ENCODE measurements around the gene RAB11FIP4. TPM values are rescaled to one million over a fixed set of nuclear protein-coding genes. Genes with fewer than 3 reads are reported as not detected.

RAB11FIP4 gene
- total RNA-seq, 1 experiment from 2014 or later = 2.0 TPM

DNA sequence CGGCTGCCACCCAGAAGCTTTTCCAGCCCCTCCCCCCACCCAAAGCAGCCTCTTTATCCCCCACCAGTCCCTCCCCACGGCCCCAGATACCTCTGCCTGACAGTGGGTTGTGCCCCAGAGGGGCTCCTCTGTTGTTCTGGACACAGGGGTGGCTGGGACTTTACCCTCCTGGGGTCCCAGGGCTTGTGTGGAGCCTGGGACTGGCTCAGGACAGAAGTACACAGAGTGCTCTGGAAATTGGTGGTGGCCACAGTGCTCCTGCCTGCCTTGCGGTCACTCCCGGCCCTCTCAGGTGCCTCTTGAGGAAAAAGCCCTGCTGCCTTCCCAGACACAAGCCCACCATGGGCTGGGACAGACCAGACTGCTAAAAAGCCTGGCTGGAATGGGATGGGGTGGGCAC is 68.2 kb downstream of the RAB11FIP4 start:
- DNase-seq (ENCODE audit: low read depth) = no peak

DNA sequence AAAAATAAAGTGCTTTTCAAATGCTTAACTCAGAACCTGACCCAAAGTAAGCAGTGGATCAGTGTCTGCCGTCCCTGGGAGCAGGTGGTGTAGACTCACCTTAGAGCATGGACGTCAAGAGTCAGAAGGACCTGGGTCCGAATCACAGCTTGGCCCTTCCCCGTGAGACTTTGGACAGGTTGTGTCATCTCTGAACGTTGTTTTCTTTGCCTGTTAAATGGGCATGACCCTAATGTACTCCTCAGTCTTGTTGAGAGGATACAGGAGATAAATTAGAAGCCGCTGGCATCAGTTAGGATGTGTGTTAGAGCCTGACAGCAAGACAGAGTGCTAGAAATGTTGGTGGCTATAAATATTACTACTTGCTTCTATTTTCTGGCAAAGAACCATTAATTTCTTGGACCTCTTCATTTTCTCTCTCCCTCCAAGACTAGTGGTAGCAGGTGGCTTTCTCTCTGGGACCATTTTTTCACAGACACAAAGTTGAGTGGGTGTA is 68.8 kb downstream of the RAB11FIP4 start:
- DNase-seq (ENCODE audit: low read depth) = no peak

DNA sequence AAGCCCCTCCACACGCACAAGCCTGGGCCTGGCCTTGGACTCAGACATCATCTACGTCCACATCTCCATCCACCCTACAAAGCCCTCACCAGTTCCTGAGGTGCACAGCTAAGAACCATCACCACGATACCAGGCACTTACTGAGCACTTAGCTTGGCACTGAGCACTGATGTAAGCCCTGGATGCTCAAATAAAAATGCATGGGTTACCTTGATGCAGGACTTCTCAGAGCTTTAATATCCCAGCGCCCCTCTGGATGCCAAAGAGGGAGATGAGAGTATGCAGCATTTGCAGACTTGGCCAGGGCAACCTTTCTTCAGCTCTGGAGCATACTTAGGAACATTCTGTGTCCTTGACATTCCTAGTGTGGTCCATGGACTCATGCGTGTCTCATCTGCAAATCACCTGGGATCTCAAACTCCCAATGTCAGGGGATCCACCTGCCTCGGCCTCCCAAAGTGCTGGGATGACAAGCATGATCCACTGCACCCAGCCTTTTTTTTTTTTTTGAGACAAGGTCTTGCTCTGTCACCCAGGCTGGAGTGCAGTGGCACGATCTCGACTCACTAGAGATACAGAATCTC is 69.8 kb downstream of the RAB11FIP4 start:
- DNase-seq (ENCODE audit: low read depth) = no peak

DNA sequence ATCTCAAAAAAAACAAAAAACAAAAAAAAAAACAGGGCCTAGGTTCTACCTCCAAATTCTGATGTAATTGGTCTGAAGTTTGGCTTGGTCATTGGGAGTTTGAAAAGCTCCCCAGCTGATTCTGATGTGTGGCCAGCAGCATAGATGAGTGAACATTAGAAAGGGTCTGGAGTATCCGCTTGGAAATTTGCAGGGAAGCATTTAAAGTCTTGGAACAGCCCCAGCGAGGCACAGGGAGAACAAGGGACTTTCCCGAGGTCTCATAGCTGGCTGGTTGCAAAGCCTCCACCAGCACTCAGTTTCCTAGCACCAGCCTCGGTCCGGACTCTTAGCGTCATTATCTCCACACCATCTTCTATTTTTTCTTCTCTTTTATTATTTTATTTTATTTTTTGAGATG is 70.8 kb downstream of the RAB11FIP4 start:
- DNase-seq (ENCODE audit: low read depth) = no peak

DNA sequence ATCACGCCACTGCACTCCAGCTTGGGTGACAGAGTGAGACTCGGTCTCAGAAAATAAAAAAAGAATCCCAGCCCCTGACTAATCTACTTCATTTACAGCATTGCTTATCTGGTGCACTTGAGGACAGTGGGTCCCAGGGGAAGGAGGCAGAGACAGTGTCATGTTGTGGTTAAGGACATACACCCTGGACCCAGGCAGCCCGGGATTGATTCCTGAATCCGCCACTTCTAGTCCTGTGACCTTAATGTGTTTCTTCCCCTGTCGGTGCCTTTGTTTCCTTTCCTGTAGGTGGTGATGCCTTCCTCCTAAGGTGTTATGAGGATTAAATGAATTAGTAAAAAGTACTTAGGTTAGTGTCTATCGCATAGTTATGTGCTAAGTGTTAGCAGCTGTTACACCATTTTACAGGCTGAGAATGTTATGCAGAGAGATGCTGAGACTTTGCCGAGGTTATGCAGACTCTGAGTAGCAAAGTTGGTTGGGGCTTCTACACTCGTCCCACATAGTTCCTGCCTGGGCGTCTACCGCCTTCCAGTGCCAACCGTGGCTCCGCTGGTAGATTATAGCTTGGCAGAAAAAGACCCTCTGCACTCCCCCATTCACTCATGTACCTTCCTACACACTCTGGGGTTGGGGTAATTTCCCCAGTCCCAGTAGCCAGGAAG is 74.8 kb downstream of the RAB11FIP4 start:
- DNase-seq (ENCODE audit: low read depth) = no peak

DNA sequence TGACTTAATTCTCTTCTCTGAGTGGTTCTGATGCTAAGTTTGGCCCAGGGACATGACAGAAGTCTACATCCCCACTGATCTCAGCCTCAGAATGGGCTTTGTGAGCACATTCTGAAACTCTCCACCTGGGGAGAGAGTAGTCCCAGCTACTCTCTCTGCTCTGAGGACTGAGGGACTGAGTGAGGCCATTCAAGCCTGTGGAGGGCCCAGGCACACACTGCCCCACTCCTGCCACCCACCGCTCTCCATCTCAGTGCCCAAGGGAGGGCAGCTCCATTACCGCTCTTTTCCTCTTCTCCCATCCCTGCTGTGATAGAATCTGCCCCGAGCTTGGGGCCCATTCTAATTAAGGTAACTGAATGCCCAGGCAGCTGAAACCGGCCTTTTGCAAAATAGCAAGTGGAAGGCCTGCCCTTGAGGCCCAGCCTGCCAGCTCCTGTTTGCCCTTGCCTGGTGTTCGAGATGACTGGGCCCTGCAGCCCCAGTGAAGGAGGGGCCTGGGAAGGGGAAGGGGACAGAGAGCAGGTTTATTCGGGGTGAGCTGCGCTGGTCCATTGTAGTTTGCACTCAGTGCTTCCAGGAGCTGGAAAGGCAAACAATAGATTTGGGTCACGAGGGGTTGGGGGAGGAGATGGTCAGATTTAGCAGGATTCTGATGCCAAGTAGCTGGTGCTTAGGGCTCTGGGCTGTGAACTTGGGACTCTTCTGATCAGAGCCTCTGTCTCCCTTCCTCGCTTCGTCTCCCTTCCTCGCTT is 76.2 kb downstream of the RAB11FIP4 start:
- no peak for DNase-seq (ENCODE audit: low read depth)

DNA sequence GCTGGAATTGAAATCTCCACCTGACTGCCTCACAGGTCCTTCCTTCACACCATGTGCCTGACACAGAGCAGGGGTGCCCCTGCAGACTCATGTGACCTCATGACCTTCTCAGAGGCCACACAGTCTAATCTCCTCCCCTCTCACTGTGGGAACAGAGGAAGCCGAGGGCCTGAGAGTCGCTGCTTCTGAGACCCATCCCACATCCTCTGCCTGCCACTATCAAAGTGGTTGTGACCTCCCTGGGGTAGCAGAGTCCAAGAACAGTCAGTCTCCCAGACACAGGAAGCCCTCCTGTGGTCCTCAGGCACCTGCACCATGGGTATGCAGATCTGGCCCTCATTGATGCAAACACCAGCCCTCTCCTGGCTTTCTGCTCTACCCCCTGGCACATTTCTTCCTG is 78.5 kb downstream of the RAB11FIP4 start:
- DNase-seq (ENCODE audit: low read depth) = no peak

DNA sequence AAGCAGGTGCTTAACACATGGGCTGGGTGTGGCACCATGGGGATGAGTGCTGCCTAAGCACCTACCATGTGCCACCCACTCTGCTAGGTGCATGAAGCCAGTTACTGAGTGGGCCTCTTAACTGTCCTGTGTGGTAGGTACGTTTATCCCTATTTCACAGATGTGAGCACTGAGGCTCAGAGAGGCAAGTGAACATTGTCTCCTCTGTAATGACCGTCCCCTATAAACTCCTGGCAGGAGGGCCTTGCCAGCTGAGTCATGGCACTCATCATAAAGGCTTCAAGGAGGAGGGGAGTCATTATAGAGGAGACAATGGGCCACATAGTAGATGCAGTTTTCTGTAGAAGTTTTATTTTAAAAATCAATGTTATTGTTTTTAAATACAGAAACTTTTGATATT is 79.1 kb downstream of the RAB11FIP4 start:
- DNase-seq (ENCODE audit: low read depth) = peak; percentile 29

DNA sequence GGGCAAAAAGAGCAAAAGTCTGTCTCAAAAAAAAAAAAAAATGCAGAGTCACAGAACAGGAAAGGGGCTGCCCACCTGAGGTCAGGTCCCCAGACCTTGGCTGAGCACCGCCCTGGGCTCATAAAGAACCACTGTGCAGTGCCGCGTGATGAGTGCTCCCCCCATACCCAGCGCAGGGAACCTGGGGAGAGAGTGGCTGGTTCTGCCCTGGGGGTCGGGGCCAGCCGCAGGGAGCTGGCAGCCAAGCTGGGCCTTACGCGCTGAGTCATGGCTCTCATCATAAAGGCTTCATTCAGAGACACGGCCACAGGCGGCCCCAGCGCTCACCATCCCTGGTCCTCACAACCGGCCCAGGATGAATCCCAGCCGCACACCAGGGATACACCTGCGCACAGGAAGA is 80.7 kb downstream of the RAB11FIP4 start:
- no peak for DNase-seq (ENCODE audit: low read depth)

DNA sequence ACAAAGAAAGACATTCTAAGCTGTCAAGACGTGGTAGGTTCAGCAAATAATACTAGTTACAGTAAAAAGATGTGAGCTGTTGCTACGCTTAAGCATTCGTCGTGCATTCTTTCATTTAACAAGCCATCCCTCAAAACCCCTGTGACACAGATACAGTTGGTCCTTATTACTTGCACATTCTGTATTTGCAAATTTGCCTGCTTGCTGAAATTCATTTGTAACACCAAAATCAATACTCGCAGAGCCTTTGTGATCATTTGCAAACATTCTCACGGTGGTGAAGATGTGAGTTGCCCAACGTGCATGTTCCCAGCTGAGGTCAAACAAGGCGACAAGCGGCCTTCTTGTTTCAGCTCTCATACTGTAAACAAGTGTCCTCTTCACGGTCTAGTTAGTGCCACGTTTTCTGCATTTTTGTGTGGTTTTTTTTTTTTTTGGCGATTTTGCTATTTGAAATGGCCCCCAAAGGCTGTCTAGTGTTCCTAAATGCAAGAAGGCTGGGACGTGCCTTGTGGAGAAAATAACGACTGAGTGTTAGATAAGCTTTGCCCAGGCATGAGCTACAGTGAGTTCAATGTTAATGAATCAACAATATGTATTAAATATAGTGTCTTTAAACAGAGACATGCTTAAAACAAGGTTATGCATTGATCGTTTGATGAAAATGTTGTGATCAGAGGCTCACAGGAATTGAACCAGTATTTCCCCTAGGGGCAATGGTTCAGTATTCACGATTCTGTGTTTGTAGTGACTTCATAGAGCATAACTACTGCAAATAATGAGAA is 84.1 kb downstream of the RAB11FIP4 start:
- DNase-seq (ENCODE audit: low read depth) = no peak

DNA sequence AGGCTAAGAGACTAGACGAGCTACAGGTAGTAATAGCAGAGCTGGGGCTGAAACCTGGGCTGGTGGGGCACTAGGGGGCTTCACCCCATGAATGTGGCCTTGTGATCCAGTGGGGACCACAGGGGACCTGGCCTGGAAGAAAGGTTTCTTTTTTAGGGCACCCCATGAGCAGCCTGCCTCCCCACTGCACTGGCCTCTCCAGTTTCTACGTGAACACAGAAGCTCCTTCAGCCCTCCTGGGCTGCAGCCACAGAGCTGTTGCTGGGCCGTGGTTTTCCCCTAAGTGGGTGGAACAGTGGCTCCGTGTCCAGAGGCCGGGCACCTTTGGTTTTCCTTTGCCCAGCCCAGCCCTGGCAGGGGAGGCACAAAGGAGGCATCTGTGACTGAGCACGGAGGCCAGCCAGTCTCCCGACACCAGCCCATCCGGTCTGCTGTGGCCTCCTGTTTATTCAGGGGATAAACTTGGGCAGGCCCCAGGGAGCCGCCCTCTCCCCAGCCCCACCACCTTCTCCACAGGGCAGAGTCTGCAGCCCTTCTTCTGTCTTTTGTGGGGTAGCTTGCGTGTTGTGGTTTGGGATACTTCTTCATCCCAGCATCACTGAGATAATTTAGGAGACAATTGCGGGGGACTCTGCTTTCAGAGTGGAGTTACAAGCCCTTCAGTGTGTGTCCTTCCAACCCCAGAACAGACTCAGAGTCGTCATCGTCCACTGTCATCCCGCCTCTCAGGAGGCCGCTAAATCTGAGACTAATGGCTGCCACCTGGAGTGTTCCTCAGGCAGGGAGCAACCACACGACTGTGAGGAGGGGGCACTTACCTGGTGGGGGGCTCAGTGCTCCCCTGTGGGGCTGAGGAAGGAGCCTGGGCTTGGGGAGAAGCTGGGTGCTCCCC is 85.3 kb downstream of the RAB11FIP4 start:
- DNase-seq (ENCODE audit: low read depth) = no peak

DNA sequence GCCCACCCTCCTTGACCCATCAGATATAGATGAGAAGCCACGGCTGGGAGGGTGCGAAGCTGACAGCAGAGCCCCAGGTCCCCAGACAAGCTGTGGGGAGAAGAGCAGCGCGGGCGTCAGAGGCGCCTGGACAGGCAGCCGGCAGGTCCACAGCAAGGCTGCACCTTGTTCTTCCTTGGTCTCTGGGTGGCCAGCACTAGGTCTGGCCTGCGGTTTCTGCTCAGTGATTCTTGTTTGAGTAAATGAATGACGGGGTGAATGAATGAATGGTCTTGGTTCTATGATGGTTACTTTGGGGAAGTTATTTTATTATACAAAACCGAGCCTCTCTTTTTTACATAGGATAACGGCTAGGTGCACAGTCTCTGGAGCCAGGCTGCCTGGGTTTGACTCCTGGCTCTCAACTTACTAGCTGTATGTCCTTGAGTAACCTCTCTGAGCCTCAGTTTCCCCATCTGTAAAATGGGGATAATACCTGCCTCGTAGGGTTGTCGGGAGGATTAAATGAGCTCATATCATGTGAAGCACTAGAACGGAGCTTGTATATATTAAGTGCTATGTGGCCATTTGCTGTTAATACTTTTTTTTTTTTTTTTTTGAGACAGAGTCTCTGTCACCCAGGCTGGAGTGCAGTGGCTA is 86.1 kb downstream of the RAB11FIP4 start:
- no peak for DNase-seq (ENCODE audit: low read depth)

DNA sequence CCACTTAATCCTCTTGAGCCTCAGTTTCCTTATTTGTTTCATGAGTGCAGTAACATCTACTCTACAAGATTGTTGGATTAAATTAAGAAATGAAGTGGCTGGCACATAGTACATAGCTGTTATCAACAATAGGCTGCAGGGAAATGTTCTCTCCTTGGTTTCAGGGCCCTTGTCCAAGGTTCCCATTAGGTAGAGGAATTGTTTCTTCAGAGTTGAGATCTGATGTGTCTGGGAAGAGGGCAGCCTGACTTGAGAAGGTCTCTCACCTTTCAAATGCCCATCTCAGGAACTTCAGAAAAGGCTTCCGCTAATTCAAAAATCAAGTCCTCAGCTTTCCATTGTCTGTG is 87.6 kb downstream of the RAB11FIP4 start:
- DNase-seq (ENCODE audit: low read depth) = no peak

DNA sequence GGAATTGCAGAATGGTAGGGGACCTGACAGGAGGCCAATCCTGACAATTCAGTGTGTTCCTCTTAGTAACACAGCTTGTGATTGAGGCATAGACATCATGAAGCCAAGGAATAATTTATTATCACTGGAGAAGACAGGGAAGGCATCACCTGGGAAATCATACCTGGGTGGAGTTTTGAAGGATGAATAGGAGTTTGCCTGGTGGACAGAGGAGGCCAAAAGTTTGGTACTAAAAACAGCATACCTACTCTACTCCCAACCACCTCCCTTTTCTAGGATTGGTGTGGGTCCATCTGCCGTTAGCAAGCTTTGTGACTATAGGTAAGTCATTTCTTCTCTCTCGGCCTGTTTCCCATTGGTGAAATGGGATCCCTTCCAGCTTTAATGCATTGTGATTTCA is 88.0 kb downstream of the RAB11FIP4 start:
- DNase-seq (ENCODE audit: low read depth) = no peak

DNA sequence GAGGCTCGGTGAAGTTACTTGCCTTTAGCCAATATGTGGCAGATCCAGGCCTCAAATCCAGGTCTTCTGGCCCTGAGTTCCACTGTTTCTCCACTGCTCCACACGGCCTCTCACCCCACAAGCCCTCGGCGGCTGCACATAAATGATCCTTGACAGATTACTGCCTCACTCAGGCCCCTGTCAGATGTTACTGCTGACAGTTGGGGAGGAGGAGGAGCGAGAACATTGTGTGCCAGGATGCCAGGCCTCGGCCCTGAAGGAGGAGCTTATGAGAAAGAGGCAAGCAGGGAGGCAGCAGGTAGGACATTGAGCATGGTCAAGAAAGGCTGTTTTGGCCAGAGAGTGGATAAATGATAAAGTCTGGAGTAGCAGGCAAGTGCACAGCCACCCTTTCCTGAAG is 88.6 kb downstream of the RAB11FIP4 start:
- no peak for DNase-seq (ENCODE audit: low read depth)

DNA sequence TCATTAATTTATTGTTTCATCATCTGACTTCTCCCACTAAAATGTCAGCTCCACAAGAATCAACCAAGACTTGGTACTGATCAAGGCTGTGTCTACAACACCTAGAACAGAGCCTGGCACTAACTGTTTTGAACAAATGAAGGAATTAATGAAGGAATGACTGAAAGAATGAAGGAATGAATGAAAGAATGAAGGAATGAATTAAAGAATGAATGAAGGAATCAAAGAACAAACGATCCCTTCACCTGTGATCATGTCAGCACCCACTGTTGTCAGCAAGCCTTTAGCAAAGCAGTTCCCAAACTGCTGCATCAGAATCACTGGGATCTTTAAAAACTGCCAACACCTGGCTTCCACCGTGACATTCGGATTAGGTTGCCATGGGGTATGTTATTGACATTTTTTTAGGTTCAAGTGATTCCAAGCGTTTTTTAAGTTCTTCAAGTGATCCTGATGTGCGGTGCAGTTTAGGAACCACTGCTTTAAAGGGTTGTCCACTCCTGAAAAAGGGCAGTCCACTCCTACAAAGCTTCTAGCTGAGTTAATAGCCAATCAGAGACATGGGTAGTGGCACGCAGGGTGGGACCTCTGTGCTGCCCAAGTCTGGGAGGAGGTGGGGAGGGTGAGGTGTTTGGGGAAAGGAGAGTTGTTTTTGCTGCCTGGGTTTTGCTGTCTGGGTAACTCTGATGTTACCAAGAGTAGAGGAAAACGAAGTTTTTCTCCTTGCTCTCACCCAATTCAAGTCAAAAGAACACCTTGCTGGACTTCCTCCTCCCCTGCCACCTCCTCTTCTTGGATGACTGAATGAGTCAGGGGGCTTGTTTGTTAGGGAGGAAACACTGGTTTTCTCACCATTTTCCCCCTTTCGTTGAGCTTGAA is 89.7 kb downstream of the RAB11FIP4 start:
- no peak for DNase-seq (ENCODE audit: low read depth)

DNA sequence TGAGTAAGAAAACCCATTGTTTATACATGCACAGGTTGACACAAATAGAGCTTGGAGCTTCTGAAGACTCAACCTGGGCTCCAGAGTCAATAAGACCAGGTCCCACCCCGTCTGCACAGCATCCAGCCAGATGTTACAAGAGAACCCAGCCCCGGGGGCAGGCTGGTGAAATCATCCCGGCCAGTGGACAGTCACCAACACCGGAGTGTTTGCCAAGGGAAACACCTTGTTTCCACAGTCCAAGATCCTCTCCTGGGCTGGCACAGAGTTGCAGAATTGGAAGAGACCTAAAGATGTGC is 90.3 kb downstream of the RAB11FIP4 start:
- no peak for DNase-seq (ENCODE audit: low read depth)

DNA sequence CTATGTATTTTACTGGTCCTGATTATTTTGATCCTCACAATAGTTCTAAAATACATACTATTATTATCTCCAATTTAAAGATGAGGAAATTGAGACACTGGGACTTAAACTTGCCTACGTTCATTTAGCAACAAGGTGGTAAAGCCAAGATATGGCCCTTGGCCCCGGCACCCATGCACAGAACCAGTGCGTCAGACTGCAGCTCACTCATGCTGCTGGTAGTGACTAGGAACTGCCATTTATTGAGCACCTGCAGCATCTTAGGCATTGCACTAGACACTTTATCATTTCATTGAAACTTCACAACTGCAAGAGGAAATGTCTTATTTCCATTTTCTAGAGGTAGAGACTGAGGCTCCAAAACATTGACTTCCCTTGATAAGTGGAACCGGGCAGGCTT is 93.3 kb downstream of the RAB11FIP4 start:
- no peak for DNase-seq (ENCODE audit: low read depth)

DNA sequence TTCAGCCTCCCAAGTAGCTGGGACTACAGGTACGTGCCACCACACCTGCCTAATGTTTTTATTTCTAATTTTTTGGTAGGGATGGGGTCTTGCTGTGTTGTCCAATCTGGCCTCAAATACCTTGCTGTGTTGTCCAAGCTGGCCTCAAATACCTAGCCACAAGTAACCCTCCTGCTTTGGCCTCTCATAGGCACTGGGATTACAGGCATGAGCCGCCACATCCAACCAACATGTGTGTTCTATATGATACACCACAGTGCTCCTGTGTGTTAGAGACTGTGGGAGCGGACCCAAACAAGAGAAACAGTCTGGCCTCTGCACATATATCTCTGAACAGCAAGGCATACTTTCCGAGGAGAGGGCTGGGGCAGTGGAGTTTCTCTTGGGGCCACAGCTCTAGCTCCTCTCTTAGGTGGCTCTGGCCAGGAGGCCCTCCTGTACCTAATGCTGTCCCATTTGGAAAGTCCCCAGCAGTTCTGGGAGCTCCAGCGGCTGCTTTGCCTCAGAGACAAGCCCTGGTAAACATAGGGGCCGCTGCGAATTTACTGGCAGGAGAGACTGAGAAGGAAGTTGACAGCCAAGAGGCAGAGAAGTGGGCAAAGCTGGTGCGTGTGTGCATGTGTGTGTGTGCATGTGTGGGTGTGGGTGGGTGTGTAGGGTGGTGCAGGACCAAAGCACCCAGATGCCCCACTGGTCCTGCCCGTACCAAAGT is 95.0 kb downstream of the RAB11FIP4 start:
- no peak for DNase-seq (ENCODE audit: low read depth)
